Right lobe of liver (tissue), 6 donors: ENCODE data around the gene ARL11. TPM values are rescaled to one million over a fixed set of nuclear protein-coding genes. Genes with fewer than 3 reads are reported as not detected.

Experiments
- ATAC-seq, 4 donors: fragments of 200-7000 bp; cut with Tn5 transposase; one replicate each; pipeline ENCODE4 v1.9.1; 2020; ENCODE audit warnings: mild to moderate bottlenecking in 4 of 4, moderate library complexity in 4 of 4
- DNase-seq, 3 donors: peaks; one replicate each; pipeline ENCODE4 v3.0.0-alpha.2; 2020
- H3K27ac ChIP-seq, 3 donors: fragments of 200-600 bp; one replicate each; pipeline ENCODE4 v1.8.0; 2022
- H3K27me3 ChIP-seq, 2 donors: fragments of 200-600 bp; one replicate each; pipeline ENCODE4 v1.8.0; 2022
- H3K36me3 ChIP-seq, 4 donors: fragments of 200-600 bp; sonication (generic) in 1 of 4; one replicate each; pipeline versions ENCODE4 v1.5.1 to v1.8.0; 2017 to 2022; ENCODE audit warnings: control low read depth in 1 of 4
- H3K4me1 ChIP-seq, 4 donors: fragments of 200-600 bp; sonication (generic) in 1 of 4; one replicate each; pipeline versions ENCODE4 v1.5.1 to v1.8.0; 2017 to 2022; ENCODE audit warnings: control low read depth in 1 of 4
- H3K4me3 ChIP-seq, 3 donors: fragments of 200-600 bp; one replicate each; pipeline ENCODE4 v1.8.0; 2022
- H3K9me3 ChIP-seq, 4 donors: fragments of 200-600 bp; sonication (generic) in 1 of 4; one replicate each; pipeline versions ENCODE4 v1.5.1 to v1.8.0; 2017 to 2022; ENCODE audit warnings: control low read depth in 1 of 4
- CTCF ChIP-seq, 4 donors: fragments of 200-600 bp in 3 of 4; fragments of 450-650 bp in 1 of 4; IDR thresholded peaks; one replicate each; pipeline versions ENCODE4 v1.5.1 to v1.8.0; 2016 to 2022; ENCODE audit warnings: antibody characterized with exemption in 4 of 4, mild to moderate bottlenecking in 2 of 4
- POLR2A ChIP-seq: fragments of 450-650 bp; IDR thresholded peaks from one replicate; pipeline ENCODE4 v1.6.1; 2017; ENCODE audit warnings: antibody characterized with exemption, mild to moderate bottlenecking
- WGBS: methylation state at CpG from one replicate; pipeline ENCODE4 v1.1.6; 2018; ENCODE audit warnings: low coverage, low lambda C conversion rate; ENCODE audit not compliant: insufficient coverage; ENCODE audit errors: missing lambda C conversion rate; 5-methylcytosine and 5-hydroxymethylcytosine counted together
- intact Hi-C, 2 donors: fragments of 100-400 bp; cut with DNase I; formaldehyde crosslinking; loops; one replicate each; pipeline versions ENCODE4 v1.11.2 to v1.14.1; 2022
- total RNA-seq, 6 experiments: library from RNA; depleted of rRNA in 2 of 6; stranded (reverse); fragments of >200 nt in 2 of 6; fragmentation: NEBNext Ultra II Directional in 3 of 6; extraction: Animal tissue kit (Norgen Biotek cat#: 25700) in 3 of 6; gene quantifications; one replicate each; pipeline versions ENCODE4 v1.1.0 to v1.2.4, GENCODE V29; 2016 to 2023
- donor health status: DM: no; HTN: yes; CAD: no.
- donor health status: DM: no; HTN: no; CAD: no.
- donor health status: DM: no; HTN: no; CAD: no.
- donor health status: DM: no; HTN: yes; CAD: no.
- donor health status: DM: no; HTN: yes; CAD: no.

Gene ARL11
- total RNA-seq, 6 experiments from 2014 or later = 0.18 to 0.53 (median 0.39) TPM

DNA sequence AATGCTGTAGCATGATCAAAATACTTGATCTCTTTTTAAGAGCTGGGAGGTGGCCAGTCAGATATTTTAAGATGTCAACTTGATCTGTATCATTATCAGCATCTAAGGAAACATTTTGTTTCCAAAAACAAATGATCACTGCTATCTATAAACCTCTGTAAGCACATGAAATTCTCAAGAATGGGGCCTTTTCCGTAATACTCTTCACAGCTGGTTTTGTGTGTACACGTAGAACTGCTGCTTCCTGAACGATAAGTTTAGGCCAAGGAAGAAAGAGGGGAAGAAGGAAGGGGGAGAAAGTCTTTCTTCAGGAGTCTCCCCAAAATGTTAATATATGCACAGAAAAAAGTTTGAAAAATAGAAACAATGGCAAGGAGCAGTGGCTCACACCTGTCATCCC lies 25.7 kb downstream of the ARL11 start:
- intact Hi-C loops = loop anchor here in 1 of 2 donors (10.0 kb wide), 1 partner anchor 191 kb away; no protein-coding TSS in a partner anchor
- Histone ChIP-seq H3K4me3 (no peak overlapping the region), H3K4me1 (no peaks in the 10 kb centered on the region), H3K27me3 (no peaks in the 10 kb centered on the region), H3K9me3 (no peaks in the 10 kb centered on the region), H3K36me3 (no peaks in the 10 kb centered on the region), H3K27ac (no peak overlapping the region)
- no peak for ATAC-seq
- no peak for DNase-seq
- TF ChIP-seq CTCF (IDR thresholded peaks at IDR 0.05) (no peak), POLR2A (no peak)
- 89% methylated on average over 3 of the region's 3 CpGs for WGBS

- WGBS = 88% methylated on average over 3 of the region's 3 CpGs
- no peak for ATAC-seq
- no peak for DNase-seq
- H3K9me3 ChIP-seq = no peaks in the 10 kb centered on the region
- no peaks in the 10 kb centered on the region for H3K4me1 ChIP-seq
- H3K27me3 ChIP-seq = no peaks in the 10 kb centered on the region
- intact Hi-C loops = loop anchor here in 1 of 2 donors (10.0 kb wide), 1 partner anchor 189 kb away; no protein-coding TSS in a partner anchor
- H3K4me3 ChIP-seq = no peak overlapping the region
- no peak for TF ChIP-seq CTCF (IDR thresholded peaks at IDR 0.05)
- no peak for TF ChIP-seq POLR2A
- H3K27ac ChIP-seq = no peak overlapping the region
- H3K36me3 ChIP-seq = peaks cover 0 to 9% (median 2%) of the 10 kb centered on the region in 4 donors
Measured at GRCh38 chr13:49655906-49656305, 27.6 kb downstream of the ARL11 start.

DNA sequence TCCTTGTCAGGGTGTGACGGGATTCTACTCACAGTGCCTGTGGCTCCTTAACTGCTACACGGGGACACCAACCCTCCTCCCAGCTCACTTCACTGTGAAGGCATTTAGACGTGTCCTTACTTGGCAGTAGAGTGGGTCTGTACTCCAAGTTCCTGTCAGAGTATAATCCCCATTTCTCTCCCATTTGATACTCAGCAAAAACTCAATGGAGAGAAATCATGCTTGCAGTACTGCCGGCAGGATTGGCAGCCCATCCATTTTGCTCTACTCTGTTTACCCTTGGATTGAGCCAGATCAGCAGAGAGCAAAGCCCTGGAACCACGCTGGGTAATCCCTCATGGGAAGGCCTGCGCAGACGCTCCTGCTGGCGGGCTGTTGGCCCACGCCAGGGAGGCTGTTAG lies 28.9 kb downstream of the ARL11 start:
- Histone ChIP-seq H3K4me3 (no peak overlapping the region), H3K4me1 (no peaks in the 10 kb centered on the region), H3K27ac (no peak overlapping the region), H3K9me3 (no peaks in the 10 kb centered on the region), H3K27me3 (no peaks in the 10 kb centered on the region), H3K36me3 (peaks cover 0 to 16% (median 2%) of the 10 kb centered on the region in 4 donors)
- TF ChIP-seq CTCF (IDR thresholded peaks at IDR 0.05) (no peak), POLR2A (no peak)
- ATAC-seq (no peak), DNase-seq (no peak)
- 86% methylated on average over 8 of the region's 9 CpGs for WGBS
- intact Hi-C loops = loop anchor here in 1 of 2 donors (10.0 kb wide), 1 partner anchor 188 kb away; no protein-coding TSS in a partner anchor

DNA sequence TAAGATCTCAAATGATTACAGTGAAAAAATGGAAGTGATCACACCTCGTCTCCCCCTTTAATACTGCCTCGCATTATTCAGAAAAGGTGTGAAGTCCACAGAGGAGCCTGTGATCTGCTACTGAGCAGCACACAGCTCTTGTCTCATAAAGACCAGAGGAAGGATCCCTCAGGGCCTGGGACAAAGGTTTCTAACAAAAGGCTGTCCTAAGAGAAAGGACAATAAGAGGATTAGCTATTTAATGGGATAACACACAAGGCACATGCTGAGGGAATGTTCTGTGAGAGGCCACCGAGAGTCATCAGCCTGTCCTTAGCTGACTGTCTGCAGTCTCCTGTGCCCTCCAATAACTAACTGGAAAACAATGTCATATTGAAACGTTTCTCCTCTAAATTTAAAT lies 36.3 kb downstream of the ARL11 start:
- no peak for DNase-seq
- Histone ChIP-seq H3K27me3 (no peaks in the 10 kb centered on the region), H3K27ac (no peak overlapping the region), H3K4me3 (no peak overlapping the region), H3K9me3 (no peaks in the 10 kb centered on the region), H3K36me3 (peaks cover 0 to 28% (median 5%) of the 10 kb centered on the region in 4 donors), H3K4me1 (peaks cover 0 to 4% (median 0%) of the 10 kb centered on the region in 4 donors)
- ATAC-seq = no peak
- TF ChIP-seq POLR2A = no peak
- TF ChIP-seq CTCF (IDR thresholded peaks at IDR 0.05) = no peak
- intact Hi-C loops = no loop called here
- WGBS = 75% methylated on average over 4 of the region's 4 CpGs

- DNase-seq (no peak), ATAC-seq (peak; percentile 11 to 67 (median 38))
- H3K27ac ChIP-seq = no peak overlapping the region
- peaks cover 0 to 7% (median 3%) of the 10 kb centered on the region in 4 donors for H3K36me3 ChIP-seq
- intact Hi-C loops = no loop called here
- H3K9me3 ChIP-seq = no peaks in the 10 kb centered on the region
- H3K27me3 ChIP-seq = no peaks in the 10 kb centered on the region
- TF ChIP-seq POLR2A = no peak
- TF ChIP-seq CTCF (IDR thresholded peaks at IDR 0.05) = no peak
- no peak overlapping the region for H3K4me3 ChIP-seq
- WGBS = 18% methylated on average over 1 of the region's 2 CpGs
- peaks cover 0 to 10% (median 2%) of the 10 kb centered on the region in 4 donors for H3K4me1 ChIP-seq
Measured at GRCh38 chr13:49667773-49668172, 39.5 kb downstream of the ARL11 start.
